ENCODE data around the gene FAM156B.
"Not testable (repeated sequence)": the region's sequence is repeated elsewhere in the genome, so short reads cannot be mapped to it uniquely, and the experiment has no call there.

FAM156B gene

GRCh38 chrX:52923781-52924241, 26.7 kb downstream of the FAM156B start:
- DNase-seq (ENCODE audit: low spot score): no peak

- not testable (repeated sequence) for DNase-seq (ENCODE audit: low spot score)
These were observed 33.1 kb downstream of the FAM156B start for GRCh38 chrX:52930214-52930613.

- DNase-seq (ENCODE audit: low spot score): no peak
These were observed 36.1 kb downstream of the FAM156B start for GRCh38 chrX:52933213-52933612.

DNA sequence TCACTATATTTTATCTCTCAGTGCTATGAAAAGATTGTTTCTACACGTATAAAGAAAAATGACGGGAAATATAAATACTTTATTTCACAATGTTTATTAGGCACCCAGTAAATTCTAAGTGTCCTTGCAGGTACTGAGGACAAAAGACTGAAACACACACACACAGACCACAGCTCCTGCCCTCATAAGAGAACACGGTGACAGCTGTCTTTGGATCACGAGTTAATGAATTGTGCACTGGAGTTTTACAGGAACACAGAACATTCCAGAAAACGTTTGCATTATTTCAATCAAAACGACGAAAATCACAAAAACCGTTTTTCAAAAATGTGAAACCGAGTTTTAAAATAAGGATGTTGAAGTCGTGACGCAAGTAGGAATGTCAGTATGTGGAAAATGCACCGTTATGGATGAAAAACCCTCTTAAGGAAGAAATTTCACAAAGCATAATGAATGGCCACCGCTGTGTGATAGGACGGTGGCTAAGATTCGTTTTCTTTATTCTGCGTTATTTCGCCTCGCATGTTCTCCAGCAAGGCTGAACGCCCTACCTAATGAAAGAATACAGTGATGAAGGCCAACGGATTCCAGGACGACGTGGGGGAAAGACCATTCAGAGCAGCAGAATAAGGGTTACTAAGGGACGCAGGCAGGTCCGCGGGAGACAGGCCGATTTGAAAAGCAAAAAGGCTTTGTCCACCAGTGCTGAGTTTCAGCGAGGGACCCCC, 37.0 kb downstream of the FAM156B start:
- no peak for DNase-seq (ENCODE audit: low spot score)

GRCh38 chrX:52934704-52935469, 37.8 kb downstream of the FAM156B start:
- peak; percentile 90 for DNase-seq (ENCODE audit: low spot score)

- not testable (repeated sequence) for DNase-seq (ENCODE audit: low spot score)
These were observed 38.3 kb downstream of the FAM156B start for GRCh38 chrX:52935470-52935784.

- not testable (repeated sequence) for DNase-seq (ENCODE audit: low spot score)
These were observed 43.6 kb downstream of the FAM156B start for GRCh38 chrX:52940704-52941103.

GRCh38 chrX:52941728-52942127, 44.6 kb downstream of the FAM156B start:
- DNase-seq (ENCODE audit: low spot score): not testable (repeated sequence)

GRCh38 chrX:52945838-52946494, 48.8 kb downstream of the FAM156B start:
- not testable (repeated sequence) for DNase-seq (ENCODE audit: low spot score)

- not testable (repeated sequence) for DNase-seq (ENCODE audit: low spot score)
These were observed 50.4 kb downstream of the FAM156B start for GRCh38 chrX:52947501-52947900.

GRCh38 chrX:52948265-52948664, 51.1 kb downstream of the FAM156B start:
- DNase-seq (ENCODE audit: low spot score): not testable (repeated sequence)

GRCh38 chrX:52949325-52949724, 52.2 kb downstream of the FAM156B start:
- not testable (repeated sequence) for DNase-seq (ENCODE audit: low spot score)

GRCh38 chrX:52949884-52950283, 52.8 kb downstream of the FAM156B start:
- DNase-seq (ENCODE audit: low spot score): not testable (repeated sequence)
